KOPT-K1 (cell line): Measurements from ENCODE around the gene ROBO1.

ENCODE experiments used
- H3K27ac ChIP-seq: fragments of 200-600 bp; sonication (generic); 2 replicates; pipeline ENCODE4 v1.5.1; 2016; ENCODE audit warnings: antibody characterized with exemption, mild to moderate bottlenecking, low read depth, low read length; ENCODE audit not compliant: poor library complexity, severe bottlenecking
- H3K36me3 ChIP-seq: fragments of 200-600 bp; sonication (generic); 2 replicates; pipeline ENCODE4 v1.5.1; 2017; ENCODE audit warnings: antibody characterized with exemption, mild to moderate bottlenecking, low read length, moderate library complexity; ENCODE audit not compliant: insufficient read depth
- H3K9me3 ChIP-seq: fragments of 200-600 bp; sonication (generic); 2 replicates; pipeline ENCODE4 v1.5.1; 2017; ENCODE audit warnings: antibody characterized with exemption, low read length, mild to moderate bottlenecking; ENCODE audit not compliant: insufficient read depth, poor library complexity, severe bottlenecking

ROBO1 gene

GRCh38 chr3:78838362-78838761 lies 929.4 kb downstream of the ROBO1 start:
- Histone ChIP-seq H3K36me3 (no peaks in the 10 kb centered on the region), H3K9me3 (no peaks in the 10 kb centered on the region), H3K27ac (no peak overlapping the region)

- Histone ChIP-seq H3K36me3 (no peaks in the 10 kb centered on the region), H3K9me3 (no peaks in the 10 kb centered on the region), H3K27ac (no peak overlapping the region)
Measured at GRCh38 chr3:78834910-78835309, 932.9 kb downstream of the ROBO1 start.

GRCh38 chr3:78832785-78833204 lies 935.0 kb downstream of the ROBO1 start:
- no peaks in the 10 kb centered on the region for H3K36me3 ChIP-seq
- no peaks in the 10 kb centered on the region for H3K9me3 ChIP-seq
- H3K27ac ChIP-seq = no peak overlapping the region

DNA sequence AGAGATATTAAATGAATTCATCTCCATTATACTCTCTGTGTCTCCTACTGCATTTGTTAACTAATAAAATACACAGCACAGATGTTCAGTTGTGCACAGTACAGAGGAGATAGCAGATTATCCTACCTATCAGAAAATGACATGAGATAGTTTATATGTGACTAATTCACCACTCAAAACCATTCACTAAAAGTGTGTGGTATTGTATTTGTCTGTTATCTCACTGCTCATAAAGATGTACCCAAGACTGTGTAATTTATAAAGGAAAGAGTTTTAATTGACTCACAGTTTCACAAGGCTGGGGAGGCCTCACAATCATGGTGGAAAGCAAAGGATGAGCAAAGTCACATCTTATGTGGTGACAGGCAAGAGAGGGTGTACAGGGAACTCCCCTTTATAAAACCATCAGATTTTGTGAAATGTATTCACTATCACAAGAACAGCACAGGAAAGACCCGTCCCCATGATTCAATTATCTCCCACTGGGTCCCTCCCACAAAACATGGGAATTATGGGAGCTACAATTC lies 936.3 kb downstream of the ROBO1 start:
- Histone ChIP-seq H3K36me3 (no peaks in the 10 kb centered on the region), H3K9me3 (no peaks in the 10 kb centered on the region), H3K27ac (no peak overlapping the region)

DNA sequence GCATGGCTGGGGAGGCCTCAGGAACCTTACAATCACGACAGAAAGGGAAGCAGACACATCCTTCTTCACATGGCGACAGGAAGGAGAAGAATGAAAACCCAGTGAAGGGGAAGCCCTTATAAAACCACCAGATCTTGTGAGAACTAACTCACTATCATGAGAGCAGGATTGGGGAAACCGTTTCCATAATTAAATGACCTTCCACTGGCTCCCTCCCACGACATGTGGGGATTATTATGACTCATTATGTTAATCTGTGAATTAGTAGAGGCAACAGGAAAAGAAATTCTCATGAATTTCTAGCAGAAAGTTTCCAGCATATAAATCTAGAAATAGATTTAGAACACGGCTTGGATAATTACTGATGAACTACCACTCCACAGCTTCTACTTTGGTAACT lies 937.3 kb downstream of the ROBO1 start:
- Histone ChIP-seq H3K9me3 (no peaks in the 10 kb centered on the region), H3K27ac (no peak overlapping the region), H3K36me3 (no peaks in the 10 kb centered on the region)

DNA sequence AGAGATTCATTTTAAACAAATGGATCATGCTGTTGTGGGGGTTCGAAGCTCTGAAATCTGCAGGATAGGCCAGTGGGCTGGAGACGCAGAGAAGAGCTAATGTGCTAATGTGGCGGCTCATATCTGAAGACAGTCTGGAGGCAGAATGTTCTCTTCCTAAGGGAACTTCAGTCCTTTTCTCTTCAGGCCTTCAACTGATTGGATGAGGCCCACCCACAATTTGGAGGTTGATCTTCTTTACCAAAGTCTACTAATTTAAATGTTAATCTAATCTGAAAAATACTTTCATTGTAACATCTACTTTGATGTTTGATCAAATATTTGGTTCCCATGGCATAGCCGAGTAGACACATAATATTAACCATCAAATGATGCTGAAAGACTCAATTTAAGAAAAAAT lies 940.2 kb downstream of the ROBO1 start:
- no peaks in the 10 kb centered on the region for H3K36me3 ChIP-seq
- no peaks in the 10 kb centered on the region for H3K9me3 ChIP-seq
- no peak overlapping the region for H3K27ac ChIP-seq

DNA sequence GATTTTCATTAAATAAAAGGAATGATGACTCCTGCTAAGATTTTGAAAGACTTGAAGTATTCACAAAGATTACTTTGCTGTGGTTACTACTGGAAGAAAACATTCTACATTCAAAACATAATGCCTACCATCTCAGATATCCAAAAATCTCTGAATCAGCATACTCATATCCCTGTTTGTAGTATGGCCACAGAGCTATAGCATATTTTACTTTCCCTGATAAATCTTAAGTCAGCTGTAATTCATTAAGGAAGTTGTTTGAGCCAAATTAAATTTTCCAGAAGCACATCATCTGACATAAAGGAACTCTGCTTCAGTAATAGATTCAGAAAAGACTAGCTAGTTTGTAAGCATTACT lies 942.0 kb downstream of the ROBO1 start:
- H3K27ac ChIP-seq = no peak overlapping the region
- H3K9me3 ChIP-seq = no peaks in the 10 kb centered on the region
- H3K36me3 ChIP-seq = no peaks in the 10 kb centered on the region

GRCh38 chr3:78825118-78825857 lies 942.5 kb downstream of the ROBO1 start:
- Histone ChIP-seq H3K36me3 (no peaks in the 10 kb centered on the region), H3K9me3 (no peaks in the 10 kb centered on the region), H3K27ac (no peak overlapping the region)

DNA sequence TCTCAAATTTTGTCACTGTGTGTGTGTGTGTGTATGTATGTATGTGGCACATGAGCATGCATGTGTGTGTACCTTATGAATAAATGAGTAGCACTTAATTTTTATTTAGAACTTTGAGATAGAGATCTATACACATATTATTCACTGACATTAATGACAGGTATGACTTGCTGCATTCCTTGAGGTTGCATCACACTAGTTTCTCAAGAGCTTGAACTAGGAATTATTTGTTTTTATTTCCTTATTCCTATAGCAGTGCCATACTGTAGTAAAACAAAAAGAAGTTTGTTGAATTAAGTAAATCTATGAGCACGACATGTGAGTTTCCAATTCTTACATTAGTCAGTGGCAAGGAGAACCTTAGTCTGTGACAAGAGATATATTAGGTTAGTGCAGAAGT lies 943.9 kb downstream of the ROBO1 start:
- no peak overlapping the region for H3K27ac ChIP-seq
- H3K36me3 ChIP-seq = no peaks in the 10 kb centered on the region
- H3K9me3 ChIP-seq = no peaks in the 10 kb centered on the region

DNA sequence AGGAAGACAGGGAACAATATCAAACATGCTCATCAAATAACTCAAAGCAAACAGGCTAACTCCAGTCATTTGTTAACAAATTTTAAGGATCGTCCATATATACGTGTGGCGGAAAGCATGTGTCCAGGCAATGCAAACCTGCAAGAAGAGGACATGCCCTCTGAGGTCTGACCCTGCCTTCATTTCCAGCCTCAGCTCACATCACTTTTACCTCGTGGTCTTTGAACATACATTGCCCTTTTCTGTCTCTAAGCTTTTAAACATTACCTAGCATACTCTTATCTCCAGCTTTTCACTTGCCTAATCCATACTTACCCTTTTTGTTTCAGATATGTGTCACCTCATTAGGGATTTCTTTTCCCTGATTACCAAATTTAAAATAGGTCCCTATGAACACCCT lies 944.4 kb downstream of the ROBO1 start:
- no peak overlapping the region for H3K27ac ChIP-seq

GRCh38 chr3:78822726-78823125 lies 945.1 kb downstream of the ROBO1 start:
- H3K9me3 ChIP-seq = no peaks in the 10 kb centered on the region
- no peaks in the 10 kb centered on the region for H3K36me3 ChIP-seq
- no peak overlapping the region for H3K27ac ChIP-seq

More for the DNA sequence above, 944.4 kb downstream of the ROBO1 start:
- Histone ChIP-seq H3K36me3 (no peaks in the 10 kb centered on the region), H3K9me3 (no peaks in the 10 kb centered on the region)

- Histone ChIP-seq H3K9me3 (no peaks in the 10 kb centered on the region), H3K27ac (no peak overlapping the region), H3K36me3 (no peaks in the 10 kb centered on the region)
Measured at GRCh38 chr3:78820542-78820941, 947.3 kb downstream of the ROBO1 start.

GRCh38 chr3:78818161-78818985 lies 949.4 kb downstream of the ROBO1 start:
- no peaks in the 10 kb centered on the region for H3K9me3 ChIP-seq
- H3K27ac ChIP-seq = no peak overlapping the region

GRCh38 chr3:78814893-78815562 lies 952.8 kb downstream of the ROBO1 start:
- no peak overlapping the region for H3K27ac ChIP-seq
- no peaks in the 10 kb centered on the region for H3K36me3 ChIP-seq
- no peaks in the 10 kb centered on the region for H3K9me3 ChIP-seq

More at GRCh38 chr3:78818161-78818985, 949.4 kb downstream of the ROBO1 start:
- no peaks in the 10 kb centered on the region for H3K36me3 ChIP-seq

- Histone ChIP-seq H3K27ac (no peak overlapping the region), H3K36me3 (no peaks in the 10 kb centered on the region), H3K9me3 (no peaks in the 10 kb centered on the region)
Measured at GRCh38 chr3:78812166-78812565, 955.6 kb downstream of the ROBO1 start.
